ENCODE results near the gene PRTFDC1. TPM values are rescaled to one million over a fixed set of nuclear protein-coding genes. Genes with fewer than 3 reads are reported as not detected.

PRTFDC1 gene
- total RNA-seq, 1 experiment from 2014 or later: 7.9 TPM

GRCh38 chr10:24917979-24918378 lies 34.4 kb downstream of the PRTFDC1 start:
- no peak for DNase-seq (ENCODE audit: low read depth)
- in situ Hi-C loops (cut with HindIII; ENCODE audit: low pct_unique_long_range_greater_than_20kb, low sequenced_read_pairs): no loop called here

GRCh38 chr10:24917493-24917892 lies 34.9 kb downstream of the PRTFDC1 start:
- no peak for DNase-seq (ENCODE audit: low read depth)
- in situ Hi-C loops (cut with HindIII; ENCODE audit: low pct_unique_long_range_greater_than_20kb, low sequenced_read_pairs): no loop called here

GRCh38 chr10:24916365-24916764 lies 36.0 kb downstream of the PRTFDC1 start:
- DNase-seq (ENCODE audit: low read depth): no peak
- in situ Hi-C loops (cut with HindIII; ENCODE audit: low pct_unique_long_range_greater_than_20kb, low sequenced_read_pairs): no loop called here

GRCh38 chr10:24915304-24915703 lies 37.1 kb downstream of the PRTFDC1 start:
- DNase-seq (ENCODE audit: low read depth): no peak
- in situ Hi-C loops (cut with HindIII; ENCODE audit: low pct_unique_long_range_greater_than_20kb, low sequenced_read_pairs): no loop called here

- no peak for DNase-seq (ENCODE audit: low read depth)
- in situ Hi-C loops (cut with HindIII; ENCODE audit: low pct_unique_long_range_greater_than_20kb, low sequenced_read_pairs): no loop called here
Measured at GRCh38 chr10:24914148-24914547, 38.3 kb downstream of the PRTFDC1 start.

GRCh38 chr10:24912215-24912614 lies 40.2 kb downstream of the PRTFDC1 start:
- DNase-seq (ENCODE audit: low read depth): no peak
- in situ Hi-C loops (cut with HindIII; ENCODE audit: low pct_unique_long_range_greater_than_20kb, low sequenced_read_pairs): no loop called here

GRCh38 chr10:24911029-24911428 lies 41.4 kb downstream of the PRTFDC1 start:
- DNase-seq (ENCODE audit: low read depth): no peak
- in situ Hi-C loops (cut with HindIII; ENCODE audit: low pct_unique_long_range_greater_than_20kb, low sequenced_read_pairs): no loop called here

- in situ Hi-C loops (cut with HindIII; ENCODE audit: low pct_unique_long_range_greater_than_20kb, low sequenced_read_pairs): no loop called here
- no peak for DNase-seq (ENCODE audit: low read depth)
Measured at GRCh38 chr10:24910574-24910973, 41.8 kb downstream of the PRTFDC1 start.

GRCh38 chr10:24908793-24909423 lies 43.5 kb downstream of the PRTFDC1 start:
- in situ Hi-C loops (cut with HindIII; ENCODE audit: low pct_unique_long_range_greater_than_20kb, low sequenced_read_pairs): no loop called here
- peak; percentile 63 for DNase-seq (ENCODE audit: low read depth)

GRCh38 chr10:24907956-24908355 lies 44.5 kb downstream of the PRTFDC1 start:
- in situ Hi-C loops (cut with HindIII; ENCODE audit: low pct_unique_long_range_greater_than_20kb, low sequenced_read_pairs): no loop called here
- no peak for DNase-seq (ENCODE audit: low read depth)

GRCh38 chr10:24906372-24906771 lies 46.0 kb downstream of the PRTFDC1 start:
- in situ Hi-C loops (cut with HindIII; ENCODE audit: low pct_unique_long_range_greater_than_20kb, low sequenced_read_pairs): no loop called here
- no peak for DNase-seq (ENCODE audit: low read depth)

GRCh38 chr10:24904824-24905223 lies 47.6 kb downstream of the PRTFDC1 start:
- in situ Hi-C loops (cut with HindIII; ENCODE audit: low pct_unique_long_range_greater_than_20kb, low sequenced_read_pairs): no loop called here
- no peak for DNase-seq (ENCODE audit: low read depth)

- DNase-seq (ENCODE audit: low read depth): no peak
- in situ Hi-C loops (cut with HindIII; ENCODE audit: low pct_unique_long_range_greater_than_20kb, low sequenced_read_pairs): no loop called here
Measured at GRCh38 chr10:24902400-24902728, 50.0 kb downstream of the PRTFDC1 start.

- peak; percentile 100 for DNase-seq (ENCODE audit: low read depth)
- in situ Hi-C loops (cut with HindIII; ENCODE audit: low pct_unique_long_range_greater_than_20kb, low sequenced_read_pairs): no loop called here
Measured at GRCh38 chr10:24901686-24902399, 50.6 kb downstream of the PRTFDC1 start.

- DNase-seq (ENCODE audit: low read depth): no peak
Measured at GRCh38 chr10:24900888-24901685, 51.3 kb downstream of the PRTFDC1 start.

GRCh38 chr10:24899571-24899970 lies 52.8 kb downstream of the PRTFDC1 start:
- in situ Hi-C loops (cut with HindIII; ENCODE audit: low pct_unique_long_range_greater_than_20kb, low sequenced_read_pairs): no loop called here

More at GRCh38 chr10:24900888-24901685, 51.3 kb downstream of the PRTFDC1 start:
- in situ Hi-C loops (cut with HindIII; ENCODE audit: low pct_unique_long_range_greater_than_20kb, low sequenced_read_pairs): no loop called here

GRCh38 chr10:24898501-24898900 lies 53.9 kb downstream of the PRTFDC1 start:
- in situ Hi-C loops (cut with HindIII; ENCODE audit: low pct_unique_long_range_greater_than_20kb, low sequenced_read_pairs): no loop called here

More at GRCh38 chr10:24899571-24899970, 52.8 kb downstream of the PRTFDC1 start:
- DNase-seq (ENCODE audit: low read depth): no peak

GRCh38 chr10:24897326-24897926 lies 55.0 kb downstream of the PRTFDC1 start:
- DNase-seq (ENCODE audit: low read depth): no peak
- in situ Hi-C loops (cut with HindIII; ENCODE audit: low pct_unique_long_range_greater_than_20kb, low sequenced_read_pairs): no loop called here

More at GRCh38 chr10:24898501-24898900, 53.9 kb downstream of the PRTFDC1 start:
- no peak for DNase-seq (ENCODE audit: low read depth)

- no peak for DNase-seq (ENCODE audit: low read depth)
- in situ Hi-C loops (cut with HindIII; ENCODE audit: low pct_unique_long_range_greater_than_20kb, low sequenced_read_pairs): no loop called here
Measured at GRCh38 chr10:24894728-24895127, 57.7 kb downstream of the PRTFDC1 start.

Data from Caki2 (cell line).